Ramos (cell line): ENCODE data around the gene PLXNB1.

Experiments used
- in situ Hi-C: fragments of 300-500 bp; cut with MboI; formaldehyde crosslinking; loops from one replicate; pipeline ENCODE4 v1.14.3; 2022; ENCODE audit warnings: low sequenced_read_pairs; ENCODE audit not compliant: unreplicated experiment

Gene PLXNB1

GRCh38 chr3:48394391-48394790 is 35.5 kb downstream of the PLXNB1 start:
- in situ Hi-C loops = no loop called here

- in situ Hi-C loops = no loop called here
Measured at GRCh38 chr3:48388966-48389365, 40.9 kb downstream of the PLXNB1 start.

GRCh38 chr3:48387634-48388033 is 42.3 kb downstream of the PLXNB1 start:
- in situ Hi-C loops = no loop called here

GRCh38 chr3:48372862-48373435 is 56.9 kb downstream of the PLXNB1 start:
- in situ Hi-C loops = no loop called here

- in situ Hi-C loops = no loop called here
Measured at GRCh38 chr3:48372377-48372770, 57.5 kb downstream of the PLXNB1 start.

- in situ Hi-C loops = no loop called here
Measured at GRCh38 chr3:48371651-48372376, 58.1 kb downstream of the PLXNB1 start, which contains the start of gene FBXW12. Gene FBXW12, plus strand, starts transcription at chr3:48372219. Its CDS starts 549 bp downstream, at chr3:48372768.

- in situ Hi-C loops = no loop called here
Measured at GRCh38 chr3:48370333-48370713, 59.6 kb downstream of the PLXNB1 start.

GRCh38 chr3:48369693-48370332 is 60.1 kb downstream of the PLXNB1 start:
- in situ Hi-C loops = no loop called here

GRCh38 chr3:48367201-48367600 is 62.7 kb downstream of the PLXNB1 start:
- in situ Hi-C loops = no loop called here

GRCh38 chr3:48364840-48365239 is 65.0 kb downstream of the PLXNB1 start:
- in situ Hi-C loops = no loop called here

GRCh38 chr3:48361928-48362327 is 68.0 kb downstream of the PLXNB1 start:
- in situ Hi-C loops = no loop called here

GRCh38 chr3:48356419-48356818 is 73.5 kb downstream of the PLXNB1 start:
- in situ Hi-C loops = no loop called here

- in situ Hi-C loops = no loop called here
Measured at GRCh38 chr3:48353987-48354386, 75.9 kb downstream of the PLXNB1 start.
